ENCODE measurements around the gene MRPS33.

- TF ChIP-seq CTCF (IDR thresholded peaks at IDR 0.05; ENCODE audit: low read depth, low read length) (no peak), EZH2phosphoT487 (IDR thresholded peaks at IDR 0.05; ENCODE audit: low read depth) (no peak)
These were observed 1.4 kb downstream of the MRPS33 start for GRCh38 chr7:141013345-141013715.
